Right lobe of liver (tissue), 4 donors: ENCODE data around the gene NWD2.

Experiments used
- POLR2A ChIP-seq: fragments of 450-650 bp; IDR thresholded peaks from one replicate; pipeline ENCODE4 v1.6.1; 2017; ENCODE audit warnings: antibody characterized with exemption, mild to moderate bottlenecking
- TF ChIP-seq, protein P1 (sequence below), 4 donors: fragments of 200-600 bp in 3 of 4; fragments of 450-650 bp in 1 of 4; IDR thresholded peaks; one replicate each; pipeline versions ENCODE4 v1.5.1 to v1.8.0; 2016 to 2022; ENCODE audit warnings: antibody characterized with exemption in 4 of 4, mild to moderate bottlenecking in 2 of 4
- donor health status: DM: no; HTN: no; CAD: no.
- donor health status: DM: no; HTN: no; CAD: no.
- donor health status: DM: no; HTN: yes; CAD: no.

- TF ChIP-seq, protein P1, sequence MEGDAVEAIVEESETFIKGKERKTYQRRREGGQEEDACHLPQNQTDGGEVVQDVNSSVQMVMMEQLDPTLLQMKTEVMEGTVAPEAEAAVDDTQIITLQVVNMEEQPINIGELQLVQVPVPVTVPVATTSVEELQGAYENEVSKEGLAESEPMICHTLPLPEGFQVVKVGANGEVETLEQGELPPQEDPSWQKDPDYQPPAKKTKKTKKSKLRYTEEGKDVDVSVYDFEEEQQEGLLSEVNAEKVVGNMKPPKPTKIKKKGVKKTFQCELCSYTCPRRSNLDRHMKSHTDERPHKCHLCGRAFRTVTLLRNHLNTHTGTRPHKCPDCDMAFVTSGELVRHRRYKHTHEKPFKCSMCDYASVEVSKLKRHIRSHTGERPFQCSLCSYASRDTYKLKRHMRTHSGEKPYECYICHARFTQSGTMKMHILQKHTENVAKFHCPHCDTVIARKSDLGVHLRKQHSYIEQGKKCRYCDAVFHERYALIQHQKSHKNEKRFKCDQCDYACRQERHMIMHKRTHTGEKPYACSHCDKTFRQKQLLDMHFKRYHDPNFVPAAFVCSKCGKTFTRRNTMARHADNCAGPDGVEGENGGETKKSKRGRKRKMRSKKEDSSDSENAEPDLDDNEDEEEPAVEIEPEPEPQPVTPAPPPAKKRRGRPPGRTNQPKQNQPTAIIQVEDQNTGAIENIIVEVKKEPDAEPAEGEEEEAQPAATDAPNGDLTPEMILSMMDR (IDR thresholded peaks at IDR 0.05): no peak
- no peak for TF ChIP-seq POLR2A
Measured at GRCh38 chr4:37422638-37423037, 178.1 kb downstream of the NWD2 start.
